Gastroesophageal sphincter (tissue), 3 donors: Measurements from ENCODE around the gene OR56A3.

Source experiments
- CTCF ChIP-seq, 4 experiments: fragments of 200-600 bp in 2 of 4; fragments of 450-650 bp in 2 of 4; sonication (generic) in 1 of 4; IDR thresholded peaks; one replicate each; pipeline ENCODE4 v1.5.1; 2017 to 2019; ENCODE audit warnings: antibody characterized with exemption in 4 of 4, mild to moderate bottlenecking in 2 of 4, moderate library complexity in 2 of 4
- POLR2A ChIP-seq, 2 donors: fragments of 450-650 bp; IDR thresholded peaks; one replicate each; pipeline ENCODE4 v1.6.1; 2017; ENCODE audit warnings: antibody characterized with exemption in 2 of 2, mild to moderate bottlenecking in 2 of 2, moderate library complexity in 1 of 2

GRCh38 chr11:5892908-5893307, 49.1 kb upstream of the OR56A3 start, which contains the start of gene OR52E5:
- TF ChIP-seq CTCF (IDR thresholded peaks at IDR 0.05) (no peak), POLR2A (IDR thresholded peaks at IDR 0.05) (no peak)
